ENCODE data around the gene GNB3.

GNB3 gene

GRCh38 chr12:6840761-6841515, at the start of gene GNB3:
Gene GNB3, plus strand, starts transcription at chr12:6840925. Its CDS starts 363 bp downstream, at chr12:6841288.
- no peak for DNase-seq (ENCODE audit: low read depth)

GRCh38 chr12:6791931-6792520, 48.7 kb upstream of the GNB3 start:
- no peak for DNase-seq (ENCODE audit: low read depth)

GRCh38 chr12:6792522-6793201, 48.1 kb upstream of the GNB3 start:
- DNase-seq (ENCODE audit: low read depth), result no peak

GRCh38 chr12:6795088-6795487, 45.6 kb upstream of the GNB3 start:
- DNase-seq (ENCODE audit: low read depth), result no peak

- DNase-seq (ENCODE audit: low read depth), result no peak
These were observed 44.1 kb upstream of the GNB3 start for GRCh38 chr12:6796576-6796975.

GRCh38 chr12:6799147-6799546, 41.6 kb upstream of the GNB3 start:
- no peak for DNase-seq (ENCODE audit: low read depth)

GRCh38 chr12:6807170-6807569, 33.6 kb upstream of the GNB3 start:
- DNase-seq (ENCODE audit: low read depth), result no peak

- no peak for DNase-seq (ENCODE audit: low read depth)
These were observed 31.7 kb upstream of the GNB3 start for GRCh38 chr12:6809056-6809455.

GRCh38 chr12:6810758-6811157, 30.0 kb upstream of the GNB3 start:
- DNase-seq (ENCODE audit: low read depth), result no peak

- no peak for DNase-seq (ENCODE audit: low read depth)
These were observed 27.4 kb upstream of the GNB3 start for GRCh38 chr12:6813363-6813762.

GRCh38 chr12:6816598-6816997, 24.1 kb upstream of the GNB3 start:
- no peak for DNase-seq (ENCODE audit: low read depth)

- DNase-seq (ENCODE audit: low read depth), result no peak
These were observed 23.6 kb upstream of the GNB3 start for GRCh38 chr12:6817098-6817497.

GRCh38 chr12:6817662-6818157, 23.0 kb upstream of the GNB3 start:
- DNase-seq (ENCODE audit: low read depth), result no peak

GRCh38 chr12:6818222-6818621, 22.5 kb upstream of the GNB3 start:
- no peak for DNase-seq (ENCODE audit: low read depth)

GRCh38 chr12:6818645-6819044, 22.1 kb upstream of the GNB3 start:
- DNase-seq (ENCODE audit: low read depth), result no peak

- DNase-seq (ENCODE audit: low read depth), result no peak
These were observed 21.4 kb upstream of the GNB3 start for GRCh38 chr12:6819106-6820030.

- no peak for DNase-seq (ENCODE audit: low read depth)
These were observed 20.6 kb upstream of the GNB3 start for GRCh38 chr12:6820166-6820565.

GRCh38 chr12:6821591-6822425, 18.9 kb upstream of the GNB3 start, which contains the start of gene GPR162:
Gene GPR162, plus strand, starts transcription at chr12:6821821. Its CDS starts 2,078 bp downstream, at chr12:6823899.
- no peak for DNase-seq (ENCODE audit: low read depth)

GRCh38 chr12:6822426-6823135, 18.1 kb upstream of the GNB3 start:
- no peak for DNase-seq (ENCODE audit: low read depth)

All from activated T-helper 9 cell treated with anti-CD3 and anti-CD28 coated beads, Interleukin-2, amount 50 U/mL, for 16 hours (primary cell).